ENCODE results near the gene DISC1.

DNA sequence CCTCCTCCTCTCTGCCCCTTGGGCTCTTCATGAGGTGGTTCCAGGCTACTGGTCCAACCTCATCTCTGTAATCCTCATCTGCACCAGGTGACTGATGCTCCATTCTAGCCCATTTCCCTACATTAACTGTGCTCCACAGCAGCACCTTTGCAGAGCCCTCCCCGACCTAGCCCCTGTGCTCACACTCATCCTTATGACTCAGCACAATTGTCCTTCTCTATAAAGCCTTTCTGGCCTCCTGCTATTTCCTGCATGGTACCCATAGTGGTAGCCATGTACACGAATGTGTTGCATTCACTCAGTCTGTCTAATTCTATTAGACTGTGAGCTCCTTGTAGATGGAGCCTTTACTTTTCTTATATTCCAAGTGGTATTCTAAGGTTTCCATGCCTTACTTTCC is 339.0 kb downstream of the DISC1 start:
- no peak for TF ChIP-seq POLR2AphosphoS5 (IDR thresholded peaks at IDR 0.05)
- TF ChIP-seq TAF1 (IDR thresholded peaks at IDR 0.05; ENCODE audit: low read depth) = no peak

Data from neural cell (in vitro differentiated cells).